Caco-2 (cell line): ENCODE results near the gene PATL2. TPM values are rescaled to one million over a fixed set of nuclear protein-coding genes. Genes with fewer than 3 reads are reported as not detected.

Experiments used
- BruUV-seq: library from RNA; stranded (reverse); fragments of 400-500 nt; replicated peaks from 2 replicates; lab custom pipeline; 2021; lab: Mats Ljungman, UMichigan
- CTCF ChIA-PET: fragments of 300-600 bp; sonication (Branson Sonifier 250); formaldehyde crosslinking; loops from one replicate; lab custom pipeline; 2022; ENCODE audit warnings: antibody characterized with exemption; lab: Charles Lee
- POLR2A ChIA-PET: fragments of 300-600 bp; sonication (Branson Sonifier 250); formaldehyde crosslinking; loops from one replicate; lab custom pipeline; 2022; ENCODE audit warnings: antibody characterized with exemption; lab: Charles Lee
- DNase-seq, 2 experiments: peaks; one replicate each; pipeline versions ENCODE4 v3.0.0 to v3.0.0-alpha.2; 2020 to 2022
- H3K27me3 ChIP-seq: replicated peaks from 2 replicates; pipeline ENCODE4 v1.6.0; 2011; ENCODE audit warnings: low read length; ENCODE audit not compliant: control insufficient read depth, insufficient read depth
- H3K36me3 ChIP-seq: 2 replicates; pipeline ENCODE4 v1.5.1; 2011; ENCODE audit warnings: low read length; ENCODE audit not compliant: control insufficient read depth, insufficient read depth
- H3K4me1 ChIP-seq: fragments of 250-450 bp; sonication (Bioruptor Pico); 2 replicates; pipeline ENCODE4 v1.5.1; 2020; ENCODE audit warnings: mild to moderate bottlenecking
- H3K4me3 ChIP-seq: 2 replicates; pipeline ENCODE4 v1.5.1; 2011; ENCODE audit warnings: low read depth, mild to moderate bottlenecking, control low read depth, low read length
- H3K9me3 ChIP-seq: fragments of 250-450 bp; sonication (Bioruptor Pico); 2 replicates; pipeline ENCODE4 v1.5.1; 2020; ENCODE audit warnings: mild to moderate bottlenecking, moderate library complexity
- H3K27ac Mint-ChIP-seq: one replicate; pipeline ENCODE4 v1.8.0; 2022; ENCODE audit warnings: mixed read lengths; ENCODE audit not compliant: unreplicated experiment
- H3K27me3 Mint-ChIP-seq: one replicate; pipeline ENCODE4 v1.8.0; 2022; ENCODE audit warnings: mixed read lengths; ENCODE audit not compliant: insufficient read depth, unreplicated experiment
- H3K36me3 Mint-ChIP-seq: one replicate; pipeline ENCODE4 v1.8.0; 2022; ENCODE audit warnings: mild to moderate bottlenecking, mixed read lengths; ENCODE audit not compliant: insufficient read depth, unreplicated experiment
- H3K4me1 Mint-ChIP-seq: one replicate; pipeline ENCODE4 v1.8.0; 2022; ENCODE audit warnings: low read depth, mixed read lengths; ENCODE audit not compliant: unreplicated experiment
- H3K4me3 Mint-ChIP-seq: one replicate; pipeline ENCODE4 v1.8.0; 2022; ENCODE audit warnings: mild to moderate bottlenecking, moderate library complexity, mixed read lengths; ENCODE audit not compliant: unreplicated experiment
- H3K9me3 Mint-ChIP-seq: one replicate; pipeline ENCODE4 v1.8.0; 2022; ENCODE audit warnings: mixed read lengths; ENCODE audit not compliant: unreplicated experiment
- CTCF ChIP-seq, 2 experiments: fragments of 200-600 bp in 1 of 2; IDR thresholded peaks; 1 replicate in 1 of 2; 2 replicates in 1 of 2; pipeline versions ENCODE4 v1.5.1 to v1.8.0; 2011 to 2022; ENCODE audit warnings: antibody characterized with exemption in 1 of 2, control low read depth in 1 of 2, inconsistent platforms in 1 of 2, low read depth in 1 of 2, low read length in 1 of 2, mild to moderate bottlenecking in 1 of 2, moderate library complexity in 1 of 2; ENCODE audit not compliant: insufficient read depth in 1 of 2, severe bottlenecking in 1 of 2, unreplicated experiment in 1 of 2
- intact Hi-C: fragments of 100-400 bp; cut with micrococcal nuclease; formaldehyde crosslinking; loops from one replicate; pipeline ENCODE4 v1.10.0; 2022; ENCODE audit not compliant: unreplicated experiment
- total RNA-seq: library from RNA; stranded (reverse); gene quantifications from 2 replicates; pipeline ENCODE4 v1.2.3, GENCODE V29; 2022

Gene PATL2
- total RNA-seq, 1 experiment from 2014 or later: 0.32 TPM

GRCh38 chr15:44734839-44735481 lies 23.8 kb upstream of the PATL2 start:
- BruUV-seq: no TSS peak
- Mint-ChIP-seq H3K4me1 (no peaks in the 10 kb centered on the region), H3K27me3 (no peaks in the 10 kb centered on the region), H3K36me3 (no peaks in the 10 kb centered on the region), H3K4me3 (no peak overlapping the region), H3K9me3 (no peaks in the 10 kb centered on the region), H3K27ac (no peak overlapping the region)
- ChIA-PET CTCF (interaction anchor here (0.6 to 4.1 kb wide), 3 partner anchors 64 to 72 kb away, joined by 3 to 58 read pairs (median 4); partner anchors contain the start of gene SPG11), POLR2A (interaction anchor here (0.6 kb wide), 1 partner anchor 202 kb away, joined by 3 read pairs; no protein-coding TSS in a partner anchor)
- Histone ChIP-seq H3K4me3 (no peak overlapping the region), H3K27me3 (no peaks in the 10 kb centered on the region), H3K9me3 (no peaks in the 10 kb centered on the region), H3K4me1 (no peaks in the 10 kb centered on the region), H3K36me3 (no peaks in the 10 kb centered on the region)
- no peak for TF ChIP-seq CTCF (IDR thresholded peaks at IDR 0.05; ENCODE audit: insufficient read depth in 1 of 2, low read depth in 1 of 2, low read length in 1 of 2, severe bottlenecking in 1 of 2, unreplicated experiment in 1 of 2)
- no peak for DNase-seq
- intact Hi-C loops: loop anchor here (5.0 kb wide), 1 partner anchor 143 kb away; no protein-coding TSS in a partner anchor

DNA sequence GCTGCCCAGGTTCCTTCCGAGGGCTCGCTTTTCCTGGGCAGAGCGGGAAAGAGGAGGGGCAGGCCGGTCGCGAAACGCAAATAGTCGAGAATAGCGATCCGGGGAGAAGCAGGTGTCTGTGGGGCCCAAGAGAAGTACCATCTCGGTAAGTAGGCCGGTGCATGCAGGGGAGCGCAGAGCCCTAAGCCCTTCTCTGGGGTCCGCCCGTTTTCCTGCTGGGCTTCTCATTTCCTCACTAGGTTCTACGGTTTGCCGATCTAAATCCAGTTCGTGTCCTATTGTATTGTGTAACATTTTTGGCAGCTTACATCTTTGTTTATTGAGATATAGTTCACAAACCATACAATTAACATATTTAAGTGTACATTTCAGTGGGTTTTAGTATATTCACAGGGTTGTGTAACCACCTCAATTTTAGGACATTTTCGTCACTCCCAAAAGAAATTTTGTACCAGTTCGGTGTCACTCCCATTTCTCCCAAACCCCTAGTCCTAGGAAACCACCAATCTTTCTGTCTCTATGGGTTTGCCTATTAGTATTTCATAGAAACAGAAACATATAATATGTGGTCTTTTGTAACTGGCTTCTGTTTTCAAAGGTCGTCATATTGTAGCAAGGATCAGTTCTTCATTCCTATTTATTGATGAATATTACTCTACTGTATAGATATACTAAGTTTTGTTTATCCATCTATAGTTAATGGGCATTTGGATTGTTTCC lies 18.4 kb upstream of the PATL2 start:
- H3K9me3 Mint-ChIP-seq: no peaks in the 10 kb centered on the region
- ChIA-PET POLR2A (interaction anchor here (0.7 to 2.4 kb wide), 8 partner anchors 9 to 193 kb away, joined by 3 to 32 read pairs (median 4); partner anchors contain the start of genes B2M, EIF3J, PATL2 and SPG11), CTCF (interaction anchor here (1.0 to 1.9 kb wide), 4 partner anchors 9 to 66 kb away, joined by 3 to 30 read pairs (median 16); partner anchors contain the start of genes B2M, PATL2 and SPG11)
- TSS peak; percentile 55 for BruUV-seq
- no peak for DNase-seq
- H3K4me3 Mint-ChIP-seq: peak overlapping the region; percentile 86
- no peak for TF ChIP-seq CTCF (IDR thresholded peaks at IDR 0.05; ENCODE audit: insufficient read depth in 1 of 2, low read depth in 1 of 2, low read length in 1 of 2, severe bottlenecking in 1 of 2, unreplicated experiment in 1 of 2)
- H3K27ac Mint-ChIP-seq: peak overlapping the region; percentile 97
- no peaks in the 10 kb centered on the region for H3K27me3 Mint-ChIP-seq
- H3K4me1 ChIP-seq: peaks cover 3% of the 10 kb centered on the region; the same call in 1 of the 2 replicates
- H3K27me3 ChIP-seq: no peaks in the 10 kb centered on the region
- peak overlapping the region; percentile 68 for H3K4me3 ChIP-seq
- no peaks in the 10 kb centered on the region for H3K36me3 ChIP-seq
- H3K4me1 Mint-ChIP-seq: no peaks in the 10 kb centered on the region
- H3K36me3 Mint-ChIP-seq: peaks cover 8% of the 10 kb centered on the region
- H3K9me3 ChIP-seq: no peaks in the 10 kb centered on the region
- intact Hi-C loops: loop anchor here (2.0 kb wide), 1 partner anchor 67 kb away; the partner anchor contains the start of gene SPG11
